KG1 (cell line): ENCODE results near the gene TRAPPC10.

Experiments
- DNase-seq: peaks from one replicate; lab custom pipeline; 2025; lab: John Stamatoyannopoulos, UW

Gene TRAPPC10

DNA sequence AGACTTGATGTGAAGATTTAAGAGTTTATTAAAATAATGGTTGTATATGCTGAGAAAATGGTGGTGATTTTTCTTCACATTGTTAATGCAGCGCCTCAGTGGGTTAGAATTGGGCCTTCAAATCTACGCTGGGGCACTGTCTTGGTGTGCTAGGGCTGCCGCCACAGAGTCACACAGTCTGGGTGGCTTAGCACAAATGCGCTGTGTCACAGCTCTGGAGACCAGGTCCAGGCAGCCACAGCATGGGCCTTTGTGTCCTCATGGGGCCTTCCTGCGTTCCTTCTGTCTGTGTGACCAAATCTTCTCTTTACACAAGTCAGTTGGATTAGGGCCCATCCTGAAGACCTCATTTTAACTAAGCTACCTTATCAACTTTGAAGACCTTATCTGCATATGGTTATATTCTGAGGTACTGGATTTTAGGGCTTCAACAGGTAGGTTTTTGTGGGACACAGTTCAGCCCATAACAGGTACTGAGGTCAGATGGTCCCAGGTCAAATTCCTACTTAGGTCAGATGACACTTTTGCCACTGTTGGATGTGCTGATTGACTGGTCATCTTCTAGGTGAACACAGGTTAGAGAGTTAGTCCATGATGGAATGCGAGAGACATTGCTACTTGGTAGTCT is 17.5 kb downstream of the TRAPPC10 start:
- DNase-seq: no peak

DNA sequence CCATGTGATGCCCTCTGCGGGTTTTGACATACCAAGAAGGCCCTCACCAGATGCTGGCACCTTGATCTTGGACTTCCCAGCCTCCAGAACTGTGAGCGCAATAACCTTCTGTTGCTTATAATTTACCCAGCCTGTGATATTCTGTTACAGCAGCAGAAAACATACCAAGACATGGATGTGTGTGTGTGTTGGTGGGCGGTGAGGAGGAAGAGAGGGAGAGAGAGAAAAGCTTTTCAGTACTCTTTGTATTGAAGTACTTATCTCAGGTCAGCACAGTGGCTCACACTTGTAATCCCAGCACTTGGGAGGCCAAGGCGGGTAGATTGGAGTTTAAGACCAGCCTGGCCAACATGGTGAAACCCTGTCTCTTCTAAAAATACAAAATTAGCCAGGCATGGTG is 23.1 kb downstream of the TRAPPC10 start:
- DNase-seq: no peak

DNA sequence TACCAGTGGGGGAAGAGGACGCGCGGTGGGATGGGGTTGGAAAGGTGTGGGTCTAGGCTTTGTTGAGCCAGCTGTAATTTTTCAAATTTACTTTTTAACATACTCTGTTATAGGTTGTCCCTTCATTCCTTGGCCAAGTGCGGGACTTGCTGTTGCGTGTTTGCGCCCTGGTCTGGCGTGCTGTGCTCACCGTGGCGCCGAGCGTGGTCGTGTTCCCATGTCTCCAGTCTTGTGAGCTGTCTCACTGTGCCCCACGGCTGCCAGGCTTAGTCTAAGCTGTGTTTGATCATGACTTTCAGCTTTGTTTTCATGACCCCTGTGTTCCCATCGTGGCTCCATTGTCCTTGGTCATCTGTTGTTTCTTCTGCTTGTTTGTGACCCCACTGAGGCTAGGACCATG is 26.0 kb downstream of the TRAPPC10 start:
- no peak for DNase-seq

DNA sequence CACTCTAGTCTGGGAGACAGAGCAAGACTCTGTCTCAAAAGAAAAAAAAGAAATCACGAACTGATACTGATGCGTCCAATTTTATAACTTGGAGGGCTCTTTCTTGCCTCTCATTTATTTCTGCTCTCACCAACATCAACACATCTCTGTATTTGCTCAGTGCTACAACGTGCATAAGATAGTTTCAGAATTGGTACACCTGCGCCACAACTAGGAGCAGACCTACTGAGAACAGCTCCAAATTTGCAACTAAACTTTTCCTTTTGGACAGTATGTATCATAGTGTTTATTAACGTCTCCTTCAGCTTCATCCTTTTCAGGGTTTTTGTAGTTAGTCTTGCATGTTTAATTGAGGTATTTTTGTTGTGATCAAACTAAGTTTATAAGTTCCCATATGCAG is 27.7 kb downstream of the TRAPPC10 start:
- DNase-seq: no peak

DNA sequence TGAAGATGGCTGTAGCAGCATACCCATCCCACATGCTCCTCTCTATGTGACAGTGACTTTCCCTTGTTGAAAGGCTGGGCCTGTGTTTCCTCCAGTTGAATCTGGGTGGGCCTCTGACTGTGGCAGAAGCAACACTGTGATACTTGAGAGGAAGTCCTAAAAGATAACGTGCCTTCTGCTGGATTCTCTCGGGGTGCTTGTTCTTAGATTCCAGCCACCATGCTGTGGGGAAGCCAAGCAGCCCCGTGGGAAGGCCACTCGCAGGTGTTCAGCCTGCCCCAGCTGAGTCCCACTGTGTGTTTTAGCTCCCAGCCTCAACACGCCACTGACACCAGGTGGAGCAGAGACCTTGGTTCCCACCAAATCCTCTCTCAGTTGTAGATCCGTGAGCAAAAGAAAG is 31.5 kb downstream of the TRAPPC10 start:
- no peak for DNase-seq

DNA sequence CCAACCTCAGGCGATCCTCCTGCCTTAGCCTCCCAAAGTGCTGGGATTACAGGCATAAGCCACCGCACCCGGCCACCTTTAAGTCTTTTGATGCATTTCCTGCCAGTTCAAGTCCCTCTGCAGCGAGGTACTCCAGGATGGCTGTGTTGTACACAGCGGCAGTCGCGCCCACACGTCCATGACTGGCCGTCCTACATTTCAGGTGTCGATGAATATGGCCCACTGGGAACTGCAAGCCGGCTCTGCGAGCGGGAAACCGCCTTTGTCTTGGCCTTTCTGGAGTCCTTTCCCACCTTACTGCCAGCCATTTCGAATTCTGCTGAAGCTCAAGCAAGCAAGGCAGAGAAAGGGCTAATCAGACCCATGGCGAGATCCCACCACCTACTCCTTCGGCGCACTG is 34.6 kb downstream of the TRAPPC10 start:
- DNase-seq: no peak

DNA sequence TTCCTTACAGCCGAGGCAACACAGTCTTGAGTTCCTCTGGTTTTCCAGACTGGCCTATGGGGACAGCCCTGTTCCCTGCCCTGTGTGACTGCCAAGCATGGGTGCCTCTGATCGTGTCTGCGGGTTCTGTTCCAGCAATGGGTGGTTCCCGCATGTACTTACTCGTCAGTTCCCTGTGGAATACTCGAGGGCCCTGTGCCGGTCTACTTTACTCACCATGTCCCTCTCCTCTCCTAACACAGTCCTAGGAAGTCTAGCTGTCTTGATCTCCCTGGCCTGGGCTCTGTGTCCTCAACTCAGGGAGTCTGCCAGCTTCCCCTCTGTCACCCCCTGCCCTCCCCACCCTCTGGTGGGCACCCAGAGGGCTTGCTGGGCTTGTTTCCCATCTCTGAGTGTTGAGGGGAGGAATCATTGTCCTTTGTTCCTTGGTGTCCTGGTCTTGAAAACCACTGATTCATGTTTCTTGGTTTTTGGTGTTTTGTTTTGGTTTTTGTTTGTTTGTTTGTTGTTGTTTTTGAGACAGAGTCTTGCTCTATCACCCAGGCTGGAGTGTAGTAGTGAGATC is 36.0 kb downstream of the TRAPPC10 start:
- DNase-seq: no peak

DNA sequence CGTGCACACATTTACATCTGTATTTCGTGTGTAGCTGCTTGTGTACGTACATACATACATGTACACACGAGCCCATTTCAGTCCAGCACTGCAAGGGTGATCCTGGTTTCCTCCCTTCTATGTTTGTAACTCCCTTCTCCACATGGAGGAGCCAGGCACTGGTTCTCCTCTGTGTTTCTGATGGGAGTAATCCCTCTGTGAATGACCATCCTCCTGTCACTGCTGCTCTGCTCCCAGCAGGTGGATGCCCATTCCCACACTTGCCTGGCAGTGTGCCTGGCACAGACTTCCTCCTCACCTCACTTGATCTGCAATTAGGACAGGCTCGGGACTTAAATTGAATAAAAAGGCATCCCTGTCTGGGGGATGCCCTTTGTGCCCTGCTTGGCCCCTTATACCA is 37.1 kb downstream of the TRAPPC10 start:
- DNase-seq: no peak

DNA sequence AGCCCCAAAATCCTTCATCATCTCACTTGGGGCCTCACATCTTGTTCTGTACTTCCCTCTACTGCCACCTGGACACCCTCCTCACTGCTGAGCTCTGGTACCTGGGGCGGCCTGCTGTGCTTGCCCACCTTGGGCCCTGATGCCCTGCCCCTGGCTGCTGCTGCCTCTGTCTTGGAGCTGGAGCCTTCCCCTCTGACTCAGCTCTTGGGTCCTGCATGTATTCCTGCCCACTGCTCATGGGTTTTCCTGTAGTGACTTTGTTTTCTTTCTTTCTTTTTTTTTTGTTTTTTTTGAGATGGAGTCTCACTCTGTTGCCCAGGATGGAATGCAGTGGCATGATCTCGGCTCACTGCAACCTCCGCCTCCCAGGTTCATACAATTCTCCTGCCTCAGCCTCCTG is 37.5 kb downstream of the TRAPPC10 start:
- DNase-seq: no peak

DNA sequence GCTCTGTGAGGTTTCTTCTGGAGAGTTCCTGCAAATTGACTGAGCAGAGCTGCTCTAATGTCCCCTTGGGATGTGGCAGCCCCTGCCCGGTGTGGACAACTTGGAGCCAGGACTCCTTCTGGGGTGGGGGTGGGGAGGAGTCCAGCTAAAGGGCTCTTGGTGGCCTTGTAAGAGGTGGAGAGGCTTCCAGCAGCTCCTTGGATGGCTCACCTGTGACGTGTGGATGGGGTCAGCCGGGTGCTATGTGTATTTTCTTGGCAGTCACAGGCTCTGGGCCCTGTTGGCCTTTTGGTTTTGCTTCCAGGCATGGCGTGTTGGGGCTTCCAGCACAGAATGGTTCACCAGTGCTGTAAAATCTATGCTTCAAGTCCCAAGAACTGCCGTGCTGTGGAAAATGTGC is 38.2 kb downstream of the TRAPPC10 start:
- DNase-seq: no peak

DNA sequence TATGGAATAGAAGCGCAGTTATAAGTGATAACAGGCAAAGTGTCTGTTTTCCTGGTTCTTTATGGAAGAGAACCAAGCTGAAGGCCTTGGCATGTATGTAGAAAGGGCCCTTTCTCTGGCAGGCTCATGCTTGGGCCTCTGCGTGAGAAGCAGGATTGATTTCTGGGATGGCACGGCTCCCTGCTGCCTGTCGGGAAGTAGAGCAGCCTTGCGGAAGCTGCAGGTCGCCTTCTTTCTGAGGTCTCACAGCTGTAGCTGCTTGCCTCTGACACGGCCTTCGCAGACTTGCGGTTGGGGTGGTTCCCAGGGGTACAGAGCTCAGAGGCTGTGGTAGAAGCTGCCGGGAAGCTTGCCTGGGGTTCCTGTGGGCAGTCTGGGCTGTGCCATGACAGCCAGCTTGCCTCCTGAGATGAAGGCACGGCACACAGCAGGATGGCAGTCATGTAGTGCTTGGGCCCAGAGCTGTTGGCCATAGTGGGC is 39.4 kb downstream of the TRAPPC10 start:
- DNase-seq: no peak

DNA sequence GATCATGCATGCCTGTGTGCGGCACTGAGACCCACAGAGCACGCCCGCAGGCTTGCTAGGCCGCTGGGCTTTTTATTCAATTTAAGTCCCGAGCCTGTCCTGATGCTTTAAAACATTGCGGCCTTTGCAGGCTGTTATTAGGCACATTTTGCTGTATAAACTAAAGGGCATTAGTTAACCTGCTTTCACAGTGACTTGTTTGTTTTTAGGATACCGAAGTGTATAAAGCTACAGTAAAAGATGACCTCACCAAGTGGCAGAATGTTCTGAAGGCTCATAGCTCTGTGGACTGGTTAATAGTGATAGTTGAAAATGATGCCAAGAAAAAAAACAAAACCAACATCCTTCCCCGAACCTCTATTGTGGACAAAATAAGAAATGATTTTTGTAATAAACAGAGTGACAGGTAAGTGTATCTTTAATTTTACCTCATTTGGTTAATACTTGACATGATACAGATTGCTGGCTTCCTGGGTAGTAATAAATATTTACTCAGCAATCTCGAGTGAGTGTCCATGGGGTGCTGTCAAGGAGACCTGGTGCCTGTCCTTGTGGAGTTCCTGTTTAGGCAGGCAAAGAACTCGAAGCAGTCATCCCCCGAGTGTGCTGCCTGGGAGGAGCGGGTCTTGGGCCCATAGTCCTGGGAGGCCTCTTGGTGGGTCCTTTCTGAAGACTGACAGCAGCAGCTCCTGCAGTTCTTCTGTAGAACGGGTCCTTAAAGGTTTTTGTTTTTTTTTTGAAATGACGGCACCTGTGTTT is 40.1 kb downstream of the TRAPPC10 start:
- DNase-seq: no peak

DNA sequence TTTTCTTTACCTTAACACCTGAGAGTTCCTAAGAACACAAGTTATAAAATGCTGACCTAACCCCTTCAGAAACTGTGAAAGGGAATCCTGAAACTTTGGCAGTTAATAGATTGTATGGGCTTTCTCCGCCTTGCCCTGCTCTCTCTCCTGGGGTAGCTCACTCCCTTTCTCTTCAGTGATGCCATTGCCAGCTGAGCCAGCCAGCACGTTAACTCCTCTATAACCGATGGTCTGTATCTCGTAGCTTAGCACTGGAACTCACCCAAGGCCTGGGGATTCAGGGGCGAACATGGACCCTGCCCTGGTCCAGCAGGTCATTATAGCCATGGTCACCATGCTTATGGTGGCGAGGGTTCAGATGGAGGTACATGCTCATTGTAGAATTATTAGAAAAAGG is 40.7 kb downstream of the TRAPPC10 start:
- DNase-seq: no peak

DNA sequence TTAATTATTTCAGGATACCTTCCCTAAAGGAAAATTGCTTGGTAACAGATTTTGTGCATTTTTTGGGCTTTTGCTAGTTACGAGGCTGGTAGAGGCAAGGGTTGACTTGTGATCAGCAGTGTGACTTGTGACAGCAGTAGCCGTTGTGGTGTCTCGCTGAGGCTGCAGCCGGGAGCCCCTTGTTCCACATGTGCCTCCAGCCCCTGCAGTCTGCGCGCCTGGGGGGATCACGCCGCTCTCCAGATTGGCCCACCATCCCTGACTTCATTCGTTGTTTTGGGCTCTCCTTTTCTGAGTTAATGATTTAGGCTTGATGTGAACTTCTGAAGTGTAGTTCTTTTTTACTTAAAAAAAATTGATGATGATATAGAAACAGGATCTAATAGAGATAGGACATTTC is 41.5 kb downstream of the TRAPPC10 start:
- no peak for DNase-seq

DNA sequence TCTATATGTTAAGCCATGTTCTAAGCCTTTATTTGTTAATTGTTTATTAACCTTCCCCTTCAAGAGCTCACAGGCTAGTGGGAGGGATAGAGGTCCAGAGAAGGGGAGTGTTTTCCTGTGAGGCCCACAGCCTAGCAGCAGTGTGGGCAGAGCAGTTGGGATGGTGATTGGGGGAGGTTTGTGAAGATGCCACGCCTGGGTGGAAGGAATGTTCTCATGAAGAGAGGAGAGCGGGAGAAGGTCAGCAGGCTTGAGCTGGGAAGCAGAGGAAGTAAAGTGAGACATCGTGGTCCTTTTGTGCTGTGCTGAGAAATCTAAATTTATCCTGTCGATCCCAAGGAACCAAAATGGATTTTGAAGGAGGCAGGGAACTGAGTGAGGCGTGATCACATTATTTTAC is 42.6 kb downstream of the TRAPPC10 start:
- DNase-seq: no peak

DNA sequence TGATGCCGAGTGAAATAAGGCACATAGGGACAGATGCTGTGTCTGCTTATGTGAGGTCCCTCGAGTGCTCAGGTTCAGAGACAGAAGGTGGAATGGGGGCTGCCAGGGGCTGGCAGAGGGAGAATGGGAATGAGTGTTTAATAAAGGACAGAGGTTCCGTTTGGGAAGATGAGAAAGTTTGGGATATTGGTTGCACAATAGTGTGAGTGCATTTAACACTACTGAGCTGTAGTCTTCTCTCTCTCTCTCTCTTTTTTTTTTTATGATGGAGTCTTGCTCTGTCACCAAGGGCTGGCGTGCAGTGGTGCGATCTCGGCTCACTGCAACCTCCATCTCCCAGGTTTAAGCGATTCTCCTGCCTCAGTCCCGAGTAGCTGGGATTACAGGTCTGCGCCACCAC is 44.9 kb downstream of the TRAPPC10 start:
- no peak for DNase-seq

DNA sequence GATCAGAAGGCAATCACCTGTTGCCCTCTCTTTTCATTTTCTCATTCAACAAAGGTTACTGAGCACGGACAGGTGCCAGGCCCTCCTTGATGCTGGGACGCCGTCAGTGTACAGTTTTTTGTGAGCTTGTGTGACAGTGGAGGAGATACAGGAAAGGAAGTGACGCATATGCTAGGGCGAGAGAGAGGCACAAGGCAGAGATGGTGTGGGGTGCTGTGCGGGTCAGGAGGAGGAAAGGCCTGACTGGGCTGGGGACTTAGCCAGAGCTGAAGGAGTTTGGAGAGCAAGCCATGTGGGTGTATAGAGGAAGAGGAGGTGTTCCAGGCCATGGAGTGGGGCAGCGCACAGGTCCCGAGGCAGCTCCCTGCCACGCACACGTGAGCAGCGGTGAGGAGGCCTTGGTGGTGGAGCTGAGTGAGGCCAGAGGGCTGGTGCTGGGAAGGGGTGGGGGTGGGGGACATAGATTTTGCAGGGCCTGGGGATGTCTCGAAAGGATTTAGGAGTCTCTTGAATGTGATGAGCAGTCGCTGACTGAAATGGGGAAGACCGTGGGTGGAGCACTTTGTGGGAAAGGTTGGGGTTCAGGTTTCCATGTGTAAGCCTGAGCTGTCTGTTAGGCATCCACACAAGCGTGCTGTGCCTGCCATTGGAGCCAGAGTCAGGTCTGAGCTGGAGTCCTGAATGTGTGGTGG is 46.0 kb downstream of the TRAPPC10 start:
- no peak for DNase-seq

DNA sequence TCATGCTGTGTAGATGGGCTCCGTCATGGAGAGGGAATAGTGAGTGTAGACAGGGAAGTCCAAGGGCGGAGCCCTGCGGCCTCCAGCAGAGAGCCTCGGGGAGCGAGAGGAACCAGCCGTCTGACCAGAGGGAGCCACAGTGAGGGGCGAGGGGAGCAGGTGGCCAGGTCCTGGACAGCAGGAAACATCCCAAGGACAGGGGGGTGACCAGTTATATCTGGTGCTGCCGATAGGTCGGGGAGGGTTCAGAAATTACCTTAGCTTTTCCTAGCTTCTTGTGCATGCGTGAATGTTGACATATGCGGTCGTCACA is 46.5 kb downstream of the TRAPPC10 start:
- no peak for DNase-seq

DNA sequence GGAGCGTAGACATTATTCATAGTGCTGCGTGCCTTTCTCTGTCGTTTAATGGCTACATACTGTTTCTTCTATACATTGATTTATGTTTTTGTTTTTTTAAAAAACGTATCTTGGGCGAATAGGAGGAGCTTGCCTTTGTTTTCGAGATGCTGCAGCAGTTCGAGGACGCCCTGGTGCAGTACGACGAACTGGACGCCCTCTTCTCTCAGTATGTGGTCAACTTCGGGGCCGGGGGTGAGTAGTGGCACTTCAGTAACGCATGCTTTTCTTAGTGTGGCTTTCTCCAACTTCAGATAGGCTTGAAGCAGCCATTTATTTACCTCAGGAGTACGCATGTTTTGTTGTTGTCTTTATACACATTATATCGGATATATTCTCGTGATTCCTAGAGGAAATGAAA is 46.9 kb downstream of the TRAPPC10 start:
- DNase-seq: no peak

DNA sequence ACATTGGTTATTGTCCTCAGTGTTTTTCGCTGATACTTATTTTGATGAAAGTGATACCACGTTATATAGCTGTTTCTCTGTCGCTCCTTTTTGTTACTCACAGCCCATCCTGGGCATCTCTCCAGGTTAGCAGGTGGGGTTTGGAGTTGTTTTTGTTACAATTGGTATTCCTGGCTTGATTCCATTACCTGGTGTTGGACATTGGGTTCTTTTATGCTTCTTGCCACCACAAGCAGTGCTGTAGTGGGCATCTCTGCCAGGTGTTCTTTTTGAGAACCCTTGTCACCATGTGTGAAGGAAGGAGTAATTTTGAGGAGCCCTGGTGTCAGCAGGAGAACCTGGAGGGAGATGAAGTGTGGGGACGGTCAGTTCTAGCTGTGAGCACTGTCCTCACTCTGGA is 47.6 kb downstream of the TRAPPC10 start:
- DNase-seq: no peak

DNA sequence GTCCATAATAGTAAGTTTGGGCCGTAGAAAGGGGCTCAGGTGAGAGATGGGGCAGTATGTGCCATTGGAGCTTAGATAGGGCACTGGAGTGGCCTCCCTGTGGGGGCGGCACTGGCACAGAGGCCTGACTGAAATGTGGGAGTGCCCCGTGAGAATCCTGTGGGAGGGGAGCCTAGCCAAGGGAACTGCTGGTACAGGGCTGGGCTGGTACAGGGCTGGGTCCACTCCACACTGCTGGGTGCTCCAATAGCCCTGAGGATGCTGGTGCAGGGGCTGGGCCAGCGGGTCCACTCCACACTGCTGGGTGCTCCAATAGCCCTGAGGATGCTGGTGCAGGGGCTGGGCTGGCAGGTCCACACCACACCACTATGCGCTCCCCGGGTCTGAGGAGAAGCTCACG is 50.3 kb downstream of the TRAPPC10 start:
- no peak for DNase-seq

DNA sequence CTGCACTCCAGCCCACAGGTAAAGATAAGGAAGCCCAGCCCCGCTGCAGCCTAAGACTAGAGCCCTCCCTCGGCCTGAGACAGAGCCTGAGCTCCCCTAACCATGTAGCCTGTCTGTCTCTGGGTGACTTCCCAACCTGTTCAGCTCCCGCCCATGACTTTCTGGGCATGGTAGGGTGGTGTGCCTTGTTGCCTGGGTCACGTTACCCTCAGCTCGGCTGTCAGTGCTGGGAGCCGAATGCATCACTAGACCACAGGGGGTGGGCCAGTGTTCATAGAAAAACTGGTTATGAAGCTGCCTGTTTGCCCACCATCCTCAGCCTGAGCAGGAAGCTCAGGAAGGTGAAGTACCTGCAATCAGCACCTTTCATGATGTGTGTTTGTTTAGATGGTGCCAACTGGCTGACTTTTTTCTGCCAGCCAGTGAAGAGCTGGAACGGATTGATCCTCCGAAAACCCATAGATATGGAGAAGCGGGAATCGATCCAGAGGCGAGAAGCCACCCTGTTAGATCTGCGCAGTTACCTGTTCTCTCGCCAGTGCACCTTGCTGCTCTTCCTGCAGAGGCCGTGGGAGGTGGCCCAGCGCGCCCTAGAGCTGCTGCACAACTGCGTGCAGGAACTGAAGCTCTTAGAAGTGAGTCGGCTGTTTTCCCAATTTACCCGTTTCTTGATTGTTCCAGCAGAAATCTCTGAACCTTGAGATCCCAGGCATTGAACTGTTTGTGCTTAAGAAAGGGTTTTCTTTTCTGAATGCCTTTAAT is 51.2 kb downstream of the TRAPPC10 start:
- no peak for DNase-seq
